ENCODE results near the gene PRR36. TPM values are rescaled to one million over a fixed set of nuclear protein-coding genes. Genes with fewer than 3 reads are reported as not detected.

Gene PRR36
- total RNA-seq, 1 donor from 2014 or later: 37.4 TPM

DNA sequence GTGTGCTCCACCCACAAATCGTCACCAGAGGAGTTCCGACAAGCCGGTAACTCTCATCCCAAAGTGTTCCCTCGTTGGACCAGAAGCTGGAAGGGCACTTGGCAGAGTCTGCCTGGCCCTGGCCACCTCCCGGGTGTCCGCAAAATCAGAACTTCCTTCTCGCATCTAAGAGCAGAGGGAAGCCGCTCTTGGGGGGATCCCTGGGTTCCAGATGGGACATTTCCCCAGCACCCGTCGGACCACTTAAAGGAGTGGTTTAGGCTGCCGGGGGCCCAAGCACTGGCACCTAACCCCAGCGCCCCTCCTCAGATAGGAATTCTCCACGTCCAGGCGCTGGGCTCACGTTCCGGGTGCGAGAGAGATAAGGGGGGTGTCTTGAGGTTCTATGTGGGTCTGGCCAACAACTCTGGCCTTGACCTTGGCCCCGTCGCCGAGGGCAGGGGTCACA lies 28.6 kb upstream of the PRR36 start:
- Mint-ChIP-seq H3K4me3 (ENCODE audit: low read depth) (peak overlapping the region; percentile 75), H3K27me3 (no peaks in the 10 kb centered on the region), H3K27ac (peak overlapping the region; percentile 96), H3K4me1 (ENCODE audit: low read depth) (peaks cover 19% of the 10 kb centered on the region), H3K9me3 (ENCODE audit: low read depth) (no peaks in the 10 kb centered on the region), H3K36me3 (ENCODE audit: insufficient read depth) (no peaks in the 10 kb centered on the region)
- TF ChIP-seq CTCF (IDR thresholded peaks at IDR 0.05; ENCODE audit: unreplicated experiment): no peak
- no peak for DNase-seq (ENCODE audit: low spot score, unreplicated experiment)

- H3K36me3 Mint-ChIP-seq (ENCODE audit: insufficient read depth): no peaks in the 10 kb centered on the region
- TF ChIP-seq CTCF (IDR thresholded peaks at IDR 0.05; ENCODE audit: unreplicated experiment): no peak
- no peaks in the 10 kb centered on the region for H3K27me3 Mint-ChIP-seq
- H3K4me3 Mint-ChIP-seq (ENCODE audit: low read depth): no peak overlapping the region
- no peak for DNase-seq (ENCODE audit: low spot score, unreplicated experiment)
- H3K4me1 Mint-ChIP-seq (ENCODE audit: low read depth): peaks cover 19% of the 10 kb centered on the region
- no peak overlapping the region for H3K27ac Mint-ChIP-seq
- H3K9me3 Mint-ChIP-seq (ENCODE audit: low read depth): no peaks in the 10 kb centered on the region
Measured at GRCh38 chr19:7901337-7901736, 27.1 kb upstream of the PRR36 start.

DNA sequence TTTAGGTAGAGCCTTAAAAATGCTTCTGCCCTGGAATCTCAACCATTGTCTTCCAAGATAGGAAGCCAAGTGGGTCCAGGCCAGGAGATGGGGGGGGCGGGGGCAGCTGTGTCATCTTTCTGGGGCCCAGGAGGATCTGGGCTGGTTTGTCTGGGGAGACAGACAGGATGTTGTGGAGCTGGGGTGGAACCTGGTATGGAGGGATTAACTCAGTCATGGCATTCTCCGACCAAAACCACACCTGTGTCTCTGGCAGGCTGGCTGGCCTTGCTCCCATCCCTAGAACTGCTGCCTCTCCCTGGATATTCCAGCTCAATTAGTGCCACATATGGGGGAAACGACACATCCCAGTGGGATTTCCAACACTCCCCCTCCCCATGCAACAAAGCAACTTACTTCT lies 26.7 kb upstream of the PRR36 start:
- Mint-ChIP-seq H3K27me3 (no peaks in the 10 kb centered on the region), H3K36me3 (ENCODE audit: insufficient read depth) (no peaks in the 10 kb centered on the region), H3K27ac (no peak overlapping the region), H3K9me3 (ENCODE audit: low read depth) (no peaks in the 10 kb centered on the region), H3K4me1 (ENCODE audit: low read depth) (peaks cover 19% of the 10 kb centered on the region), H3K4me3 (ENCODE audit: low read depth) (no peak overlapping the region)
- DNase-seq (ENCODE audit: low spot score, unreplicated experiment): no peak
- TF ChIP-seq CTCF (IDR thresholded peaks at IDR 0.05; ENCODE audit: unreplicated experiment): no peak

- DNase-seq (ENCODE audit: low spot score, unreplicated experiment): no peak
- TF ChIP-seq CTCF (IDR thresholded peaks at IDR 0.05; ENCODE audit: unreplicated experiment): no peak
- Mint-ChIP-seq H3K4me1 (ENCODE audit: low read depth) (peaks cover 16% of the 10 kb centered on the region), H3K9me3 (ENCODE audit: low read depth) (no peaks in the 10 kb centered on the region), H3K27me3 (no peaks in the 10 kb centered on the region), H3K36me3 (ENCODE audit: insufficient read depth) (no peaks in the 10 kb centered on the region), H3K27ac (no peak overlapping the region), H3K4me3 (ENCODE audit: low read depth) (no peak overlapping the region)
Measured at GRCh38 chr19:7900401-7900870, 26.2 kb upstream of the PRR36 start.

DNA sequence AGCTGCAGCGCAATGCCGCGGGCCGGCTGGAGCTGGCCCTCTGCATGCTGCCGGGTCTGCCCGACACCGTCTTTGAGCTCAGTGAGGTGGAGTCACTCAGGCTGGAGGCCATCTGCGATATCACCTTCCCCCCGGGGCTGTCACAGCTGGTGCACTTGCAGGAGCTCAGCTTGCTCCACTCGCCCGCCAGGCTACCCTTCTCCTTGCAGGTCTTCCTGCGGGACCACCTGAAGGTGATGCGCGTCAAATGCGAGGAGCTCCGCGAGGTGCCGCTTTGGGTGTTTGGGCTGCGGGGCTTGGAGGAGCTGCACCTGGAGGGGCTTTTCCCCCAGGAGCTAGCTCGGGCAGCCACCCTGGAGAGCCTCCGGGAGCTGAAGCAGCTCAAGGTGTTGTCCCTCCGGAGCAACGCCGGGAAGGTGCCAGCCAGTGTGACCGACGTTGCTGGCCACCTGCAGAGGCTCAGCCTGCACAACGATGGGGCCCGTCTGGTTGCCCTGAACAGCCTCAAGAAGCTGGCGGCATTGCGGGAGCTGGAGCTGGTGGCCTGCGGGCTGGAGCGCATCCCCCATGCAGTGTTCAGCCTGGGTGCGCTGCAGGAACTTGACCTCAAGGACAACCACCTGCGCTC lies 25.7 kb upstream of the PRR36 start:
- Mint-ChIP-seq H3K4me3 (ENCODE audit: low read depth) (no peak overlapping the region), H3K9me3 (ENCODE audit: low read depth) (no peaks in the 10 kb centered on the region), H3K36me3 (ENCODE audit: insufficient read depth) (no peaks in the 10 kb centered on the region), H3K27ac (no peak overlapping the region), H3K27me3 (no peaks in the 10 kb centered on the region), H3K4me1 (ENCODE audit: low read depth) (peaks cover 12% of the 10 kb centered on the region)
- no peak for DNase-seq (ENCODE audit: low spot score, unreplicated experiment)
- no peak for TF ChIP-seq CTCF (IDR thresholded peaks at IDR 0.05; ENCODE audit: unreplicated experiment)
